ENCODE data around the gene PARD3. TPM values are rescaled to one million over a fixed set of nuclear protein-coding genes. Genes with fewer than 3 reads are reported as not detected.

PARD3 gene
- total RNA-seq, 1 experiment from 2014 or later: 46.3 TPM

GRCh38 chr10:34475274-34475646, 339.8 kb downstream of the PARD3 start:
- Histone ChIP-seq H4K20me1 (ENCODE audit: insufficient read depth) (no peaks in the 10 kb centered on the region), H3K36me3 (ENCODE audit: control insufficient read depth in 1 of 2, insufficient read depth in 2 of 2, low read length in 2 of 2) (no peaks in the 10 kb centered on the region), H3K27ac (ENCODE audit: low read depth, low read length) (no peak overlapping the region), H3K9me3 (ENCODE audit: control insufficient read depth in 1 of 2, insufficient read depth in 1 of 2, low read depth in 1 of 2, low read length in 2 of 2) (no peaks in the 10 kb centered on the region), H3K27me3 (ENCODE audit: insufficient read depth, low read length) (no peaks in the 10 kb centered on the region), H3K9ac (ENCODE audit: low read length) (no peak overlapping the region), H3K4me2 (ENCODE audit: low read length) (no peak overlapping the region), H3K4me3 (replicated peaks in 1 of 2; ENCODE audit: low read depth in 1 of 2, low read length in 2 of 2) (no peak overlapping the region), H2AFZ (ENCODE audit: low read depth, low read length, poor library complexity, severe bottlenecking) (no peak overlapping the region), H3K4me1 (ENCODE audit: control insufficient read depth in 1 of 2, insufficient read depth in 2 of 2, low read length in 2 of 2) (peaks cover 0 to 11% of the 10 kb centered on the region in 2 experiments; a peak in 2 of 4 replicates), H3K9me2 (ENCODE audit: insufficient read depth) (no peaks in the 10 kb centered on the region), H3K79me2 (ENCODE audit: insufficient read depth, low read length) (no peaks in the 10 kb centered on the region)
- intact Hi-C loops (cut with micrococcal nuclease): no loop called here
- ATAC-seq (no peak), DNase-seq (ENCODE audit: low read depth, low spot score) (no peak)
- TF ChIP-seq TCF7L2 (IDR thresholded peaks at IDR 0.05; ENCODE audit: borderline replicate concordance, extremely low read depth, insufficient read depth, insufficient read length): no peak
- BruUV-seq (replicated peaks): no TSS peak
- ChIA-PET RAD21 (ENCODE audit: low non-redundant PET in 1 of 2, low total read pairs in 2 of 2, uncharacterized antibody in 2 of 2, unreplicated experiment in 2 of 2) (no interaction called here), POLR2A (interaction anchor here (0.5 kb wide), 1 partner anchor 408 kb away, joined by 3 read pairs; no protein-coding TSS in a partner anchor), CTCF (no interaction called here)

GRCh38 chr10:34474555-34475273, 340.4 kb downstream of the PARD3 start:
- H3K4me2 ChIP-seq (ENCODE audit: low read length): no peak overlapping the region
- no peak overlapping the region for H3K27ac ChIP-seq (ENCODE audit: low read depth, low read length)
- ChIA-PET CTCF (no interaction called here), POLR2A (no interaction called here), RAD21 (ENCODE audit: low non-redundant PET in 1 of 2, low total read pairs in 2 of 2, uncharacterized antibody in 2 of 2, unreplicated experiment in 2 of 2) (no interaction called here)
- no TSS peak for BruUV-seq (replicated peaks)
- DNase-seq (ENCODE audit: low read depth, low spot score) (no peak), ATAC-seq (no peak)
- no peak overlapping the region for H3K9ac ChIP-seq (ENCODE audit: low read length)
- H3K4me3 ChIP-seq (replicated peaks in 1 of 2; ENCODE audit: low read depth in 1 of 2, low read length in 2 of 2): no peak overlapping the region
- peaks cover 0 to 11% of the 10 kb centered on the region in 2 experiments; a peak in 2 of 4 replicates for H3K4me1 ChIP-seq (ENCODE audit: control insufficient read depth in 1 of 2, insufficient read depth in 2 of 2, low read length in 2 of 2)
- H2AFZ ChIP-seq (ENCODE audit: low read depth, low read length, poor library complexity, severe bottlenecking): no peak overlapping the region
- H3K79me2 ChIP-seq (ENCODE audit: insufficient read depth, low read length): no peaks in the 10 kb centered on the region
- no peaks in the 10 kb centered on the region for H3K27me3 ChIP-seq (ENCODE audit: insufficient read depth, low read length)
- no peaks in the 10 kb centered on the region for H4K20me1 ChIP-seq (ENCODE audit: insufficient read depth)
- no peaks in the 10 kb centered on the region for H3K9me2 ChIP-seq (ENCODE audit: insufficient read depth)
- TF ChIP-seq CBX3 (IDR thresholded peaks at IDR 0.05; ENCODE audit: low read depth) (no peak), ZNF274 (IDR thresholded peaks at IDR 0.05; ENCODE audit: low read depth, low read length) (no peak), REST (IDR thresholded peaks at IDR 0.05; ENCODE audit: low read depth) (no peak), ATF3 (IDR thresholded peaks at IDR 0.05) (no peak), ZFX (IDR thresholded peaks at IDR 0.05) (no peak)
- intact Hi-C loops (cut with micrococcal nuclease): no loop called here
- no peaks in the 10 kb centered on the region for H3K9me3 ChIP-seq (ENCODE audit: control insufficient read depth in 1 of 2, insufficient read depth in 1 of 2, low read depth in 1 of 2, low read length in 2 of 2)
- no peaks in the 10 kb centered on the region for H3K36me3 ChIP-seq (ENCODE audit: control insufficient read depth in 1 of 2, insufficient read depth in 2 of 2, low read length in 2 of 2)

Data from HCT116 (cell line).